GM18909 (cell line): Measurements from ENCODE around the gene SCT.

Source experiments
- ATAC-seq: cut with Tn5 transposase; IDR thresholded peaks from one replicate; pipeline ENCODE4 v1.9.1; 2021; ENCODE audit warnings: mild to moderate bottlenecking; ENCODE audit not compliant: unreplicated experiment, poor library complexity

SCT gene

GRCh38 chr11:592501-592900 lies 34.5 kb downstream of the SCT start:
- no peak for ATAC-seq

DNA sequence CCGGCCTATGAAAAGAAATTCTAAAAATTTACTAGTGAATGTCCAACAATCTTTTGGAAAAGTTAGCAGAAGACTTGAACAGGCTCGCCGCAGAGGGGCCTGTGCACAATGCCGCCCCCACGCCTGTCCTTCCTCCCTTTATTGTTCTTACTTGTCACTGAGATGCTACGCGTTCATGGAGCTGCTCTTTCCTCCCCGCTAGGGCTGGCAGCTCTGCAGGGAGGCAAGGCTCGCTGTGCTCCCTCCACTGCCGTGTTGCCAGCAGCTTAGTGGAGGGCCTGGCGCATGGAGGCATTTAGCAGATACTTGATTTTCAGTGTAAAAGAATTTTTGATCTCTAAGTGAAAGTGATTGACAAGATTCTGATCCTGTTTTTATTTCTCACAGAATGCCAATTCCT lies 36.0 kb downstream of the SCT start:
- no peak for ATAC-seq

DNA sequence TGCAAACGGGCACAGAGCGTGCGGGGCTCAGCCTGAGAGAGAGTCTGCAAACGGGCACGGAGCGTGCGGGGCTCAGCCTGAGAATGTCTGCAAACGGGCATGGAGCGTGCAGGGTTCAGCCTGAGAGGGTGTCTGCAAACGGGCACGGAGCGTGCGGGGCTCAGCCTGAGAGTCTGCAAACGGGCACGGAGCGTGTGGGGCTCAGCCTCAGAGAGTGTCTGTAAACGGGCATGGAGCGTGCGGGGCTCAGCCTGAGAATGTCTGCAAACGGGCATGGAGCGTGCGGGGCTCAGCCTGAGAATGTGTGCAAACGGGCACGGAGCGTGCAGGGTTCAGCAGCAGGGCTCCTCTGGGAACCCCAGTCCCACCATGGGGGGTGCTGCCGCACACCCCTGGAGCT lies 37.2 kb downstream of the SCT start:
- no peak for ATAC-seq

GRCh38 chr11:587978-588380 lies 39.0 kb downstream of the SCT start:
- no peak for ATAC-seq

DNA sequence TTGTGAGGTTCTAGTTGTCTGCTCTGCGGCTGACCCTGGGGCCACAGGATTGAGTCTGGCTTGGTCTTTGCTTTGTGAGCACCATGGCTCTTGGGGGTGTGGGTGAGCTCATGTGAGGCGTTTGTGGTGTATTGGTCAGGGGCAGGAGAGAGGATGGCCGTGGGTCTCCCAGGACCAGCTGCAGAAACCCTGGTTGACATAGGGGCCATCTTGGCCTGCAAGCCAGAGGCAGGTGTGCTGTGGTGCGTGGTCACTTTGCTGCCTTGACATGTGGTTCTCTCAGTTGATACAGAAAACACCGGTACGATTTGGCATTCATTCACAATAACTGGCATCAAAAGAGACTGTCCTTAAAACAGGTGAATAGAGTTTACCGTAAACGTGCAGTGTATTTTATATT lies 39.4 kb downstream of the SCT start:
- ATAC-seq = no peak

GRCh38 chr11:586376-587316 lies 40.3 kb downstream of the SCT start:
- no peak for ATAC-seq

- ATAC-seq = no peak
Observed at GRCh38 chr11:584287-584686, 42.7 kb downstream of the SCT start.

- ATAC-seq = no peak
Observed at GRCh38 chr11:581752-582151, 45.2 kb downstream of the SCT start.

GRCh38 chr11:581342-581741 lies 45.6 kb downstream of the SCT start:
- no peak for ATAC-seq

GRCh38 chr11:579830-580601 lies 47.0 kb downstream of the SCT start:
- no peak for ATAC-seq

- ATAC-seq = no peak
Observed at GRCh38 chr11:578276-579035, 48.5 kb downstream of the SCT start.

DNA sequence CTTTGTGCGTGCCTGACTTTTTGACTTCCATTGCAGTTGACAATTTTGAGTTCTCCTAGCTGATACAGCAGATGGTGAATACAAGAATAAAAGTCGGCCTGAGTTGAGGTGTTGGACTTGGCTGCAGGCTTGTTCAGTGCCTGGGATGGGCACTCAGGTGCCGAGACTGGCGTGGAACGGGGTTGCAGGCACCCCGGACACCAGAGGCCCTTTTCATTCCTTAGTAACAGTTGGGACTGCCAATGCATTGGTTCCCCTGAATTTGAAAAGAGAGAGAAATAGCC lies 49.4 kb downstream of the SCT start:
- ATAC-seq = no peak

GRCh38 chr11:576811-577610 lies 50.0 kb downstream of the SCT start:
- ATAC-seq = no peak
